GM19193 (cell line): Measurements from ENCODE around the gene MAU2.
A peak's percentile ranks its signal among the peaks of the same experiment; 100 is the strongest.

ENCODE experiments used
- POLR2A ChIP-seq: IDR thresholded peaks from 4 replicates; pipeline ENCODE4 v1.6.1; 2011; ENCODE audit not compliant: insufficient read depth, insufficient read length; ENCODE audit errors: extremely low read depth

The MAU2 gene

GRCh38 chr19:19335408-19336158 lies 15.0 kb downstream of the MAU2 start:
- no peak for TF ChIP-seq POLR2A

DNA sequence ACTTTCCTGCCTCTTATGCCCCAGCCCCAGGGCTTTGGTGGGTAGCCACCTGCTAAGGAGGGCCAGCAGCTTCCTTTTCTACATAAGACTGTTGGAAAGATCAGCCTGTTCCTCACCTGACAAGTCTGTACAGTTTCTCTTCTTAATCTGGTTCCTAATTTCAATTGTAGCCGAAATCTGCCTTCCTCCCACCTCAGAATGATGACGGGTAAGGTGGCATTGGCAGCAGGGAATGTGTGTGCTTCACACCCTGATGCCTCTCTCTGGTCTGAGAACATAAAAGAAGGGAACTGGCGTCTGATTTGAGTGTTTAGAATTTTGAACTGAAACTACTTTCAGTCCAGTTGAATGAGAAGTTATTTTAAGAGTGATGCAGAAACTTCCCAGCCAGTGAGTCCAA lies 16.0 kb downstream of the MAU2 start:
- no peak for TF ChIP-seq POLR2A

DNA sequence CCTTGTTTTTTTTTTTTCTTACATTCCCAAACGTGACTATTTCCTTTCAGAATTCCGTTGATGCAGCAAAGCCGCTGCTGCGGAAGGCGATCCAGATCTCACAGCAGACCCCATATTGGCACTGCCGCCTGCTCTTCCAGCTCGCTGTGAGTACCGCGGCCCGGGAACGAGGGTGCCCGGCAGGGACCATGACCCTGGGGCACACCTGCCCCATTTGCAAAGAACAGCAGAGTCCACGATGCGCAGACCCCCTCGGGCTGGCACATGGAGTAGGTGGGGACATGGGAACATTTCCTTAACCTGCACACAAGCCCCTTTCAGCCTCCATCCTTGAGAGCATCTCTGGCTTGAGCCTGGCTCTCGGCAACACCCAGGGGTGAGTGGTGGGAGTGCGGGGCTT lies 16.5 kb downstream of the MAU2 start:
- TF ChIP-seq POLR2A: no peak

DNA sequence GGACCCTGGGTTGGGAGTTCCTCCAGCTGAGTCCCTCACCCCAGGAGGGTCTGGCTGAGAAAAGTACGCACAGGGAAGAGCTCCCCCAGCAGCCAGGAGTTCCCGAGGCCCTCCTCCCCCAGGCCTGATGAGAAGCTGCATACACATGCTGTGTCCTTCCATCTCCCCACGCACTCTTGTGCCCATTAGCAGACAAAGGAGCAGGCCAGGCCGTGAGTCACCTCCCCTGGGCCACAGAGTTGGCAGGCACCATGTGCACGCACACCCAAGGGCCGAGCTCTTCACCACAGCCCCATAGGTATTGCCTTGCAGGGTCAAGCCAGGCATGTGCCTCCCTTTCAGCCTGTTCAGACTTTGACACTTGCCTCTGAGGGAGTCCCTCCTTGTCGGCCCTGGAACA lies 17.5 kb downstream of the MAU2 start:
- TF ChIP-seq POLR2A: no peak

GRCh38 chr19:19341026-19341425 lies 20.4 kb downstream of the MAU2 start:
- TF ChIP-seq POLR2A: no peak

DNA sequence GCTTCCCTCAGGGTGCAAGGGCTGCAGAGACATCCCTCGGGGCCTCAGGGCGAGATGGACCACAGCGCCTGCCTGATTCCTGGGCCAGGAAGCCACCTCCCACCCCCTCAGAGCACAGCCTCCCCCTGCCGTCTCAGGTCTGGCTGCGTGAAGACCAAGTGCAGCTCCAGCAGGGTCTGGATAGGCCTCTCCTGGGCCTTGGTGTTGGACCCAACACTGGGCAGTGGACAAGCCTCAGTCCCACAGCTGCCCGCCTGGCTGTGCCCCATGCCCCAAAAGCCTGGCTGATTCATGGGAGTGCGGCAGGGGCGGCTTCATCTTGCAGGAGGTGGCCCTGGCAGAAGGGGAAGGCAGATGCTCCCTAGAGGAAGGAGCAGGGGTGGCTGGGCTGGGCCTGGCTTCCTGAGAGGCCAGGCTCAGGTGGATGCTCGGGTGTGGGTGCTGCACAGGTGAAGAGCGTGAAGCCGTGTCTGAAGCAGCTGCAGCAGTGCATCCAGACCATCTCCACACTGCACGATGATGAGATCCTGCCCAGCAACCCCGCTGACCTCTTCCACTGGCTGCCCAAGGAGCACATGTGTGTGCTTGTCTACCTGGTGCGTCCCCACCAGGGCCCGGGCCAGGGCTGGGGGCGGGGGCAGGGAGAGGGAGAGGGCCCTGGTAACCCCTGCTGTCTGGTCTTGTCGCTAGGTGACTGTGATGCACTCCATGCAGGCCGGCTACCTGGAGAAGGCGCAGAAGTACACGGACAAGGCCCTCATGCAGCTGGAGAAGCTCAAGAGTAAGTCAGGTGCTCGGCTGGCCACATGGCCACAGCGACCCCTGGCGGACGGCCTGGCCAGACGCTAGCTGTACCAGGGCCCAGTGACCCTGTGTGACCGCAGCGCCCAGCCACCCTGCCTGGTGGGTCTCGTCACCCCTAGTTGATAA lies 21.7 kb downstream of the MAU2 start:
- TF ChIP-seq POLR2A: peak; percentile 19

GRCh38 chr19:19343016-19343362 lies 22.4 kb downstream of the MAU2 start:
- no peak for TF ChIP-seq POLR2A

GRCh38 chr19:19343762-19344161 lies 23.1 kb downstream of the MAU2 start:
- no peak for TF ChIP-seq POLR2A

DNA sequence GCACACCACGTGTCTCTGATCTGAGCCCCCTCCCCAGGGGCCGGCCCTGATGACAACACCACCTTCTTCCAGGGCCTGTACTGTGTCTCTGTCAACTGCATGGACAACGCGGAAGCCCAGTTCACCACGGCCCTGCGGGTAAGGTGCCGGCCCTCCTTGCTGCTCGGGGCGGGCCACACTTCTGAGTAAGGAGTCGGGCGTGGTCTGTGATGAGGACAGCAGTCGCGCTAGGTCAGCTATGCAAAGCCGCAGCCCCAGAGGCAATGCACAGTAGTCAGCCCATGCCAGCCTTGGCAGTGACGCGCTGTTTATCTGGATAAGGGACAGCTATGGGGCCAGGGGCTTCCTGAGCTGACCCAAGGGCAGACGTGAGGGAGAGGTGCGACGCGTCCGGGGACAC lies 24.6 kb downstream of the MAU2 start:
- TF ChIP-seq POLR2A: no peak

GRCh38 chr19:19345970-19346369 lies 25.3 kb downstream of the MAU2 start:
- no peak for TF ChIP-seq POLR2A

- no peak for TF ChIP-seq POLR2A
Observed at GRCh38 chr19:19347401-19348110, 26.9 kb downstream of the MAU2 start.

- TF ChIP-seq POLR2A: no peak
Observed at GRCh38 chr19:19348266-19348665, 27.6 kb downstream of the MAU2 start.

DNA sequence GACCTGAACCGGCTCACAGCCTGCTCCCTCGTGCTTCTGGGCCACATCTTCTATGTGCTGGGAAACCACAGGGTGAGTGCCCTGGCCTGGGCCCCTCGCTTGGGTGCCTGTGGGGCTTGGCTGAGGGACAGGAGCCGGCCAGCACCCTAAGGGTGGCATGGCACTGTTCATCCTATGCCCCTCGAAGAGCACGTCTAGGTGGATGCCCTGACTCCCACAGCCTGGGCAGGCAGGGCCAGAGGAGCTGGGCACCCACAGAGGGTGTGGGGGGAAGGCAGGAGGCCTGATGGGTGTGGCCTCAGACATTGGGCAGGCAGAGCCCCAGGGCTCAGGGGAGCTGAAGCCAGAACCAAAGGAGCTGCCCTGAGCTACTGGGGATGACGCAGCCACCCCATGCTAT lies 28.7 kb downstream of the MAU2 start:
- TF ChIP-seq POLR2A: no peak

DNA sequence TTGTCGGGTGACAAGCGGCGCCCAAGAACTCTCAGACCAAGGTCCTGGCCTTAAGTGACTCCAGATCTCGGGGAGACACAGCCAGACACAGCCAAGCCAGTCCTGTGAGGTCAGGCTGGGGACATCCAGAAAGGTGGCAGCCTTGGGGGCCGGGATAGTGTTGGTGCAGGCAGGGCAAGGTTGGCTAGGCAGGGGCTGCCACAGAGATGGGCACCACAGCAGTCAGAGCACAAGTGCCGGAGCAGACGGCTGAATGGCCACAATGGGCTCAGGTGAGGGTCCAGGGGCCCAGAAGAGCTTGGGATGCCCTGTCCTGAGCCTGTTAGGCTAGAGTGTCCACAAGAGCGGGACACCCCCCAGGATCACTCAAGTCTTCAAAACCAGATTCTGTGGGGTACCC lies 32.2 kb downstream of the MAU2 start:
- TF ChIP-seq POLR2A: no peak

DNA sequence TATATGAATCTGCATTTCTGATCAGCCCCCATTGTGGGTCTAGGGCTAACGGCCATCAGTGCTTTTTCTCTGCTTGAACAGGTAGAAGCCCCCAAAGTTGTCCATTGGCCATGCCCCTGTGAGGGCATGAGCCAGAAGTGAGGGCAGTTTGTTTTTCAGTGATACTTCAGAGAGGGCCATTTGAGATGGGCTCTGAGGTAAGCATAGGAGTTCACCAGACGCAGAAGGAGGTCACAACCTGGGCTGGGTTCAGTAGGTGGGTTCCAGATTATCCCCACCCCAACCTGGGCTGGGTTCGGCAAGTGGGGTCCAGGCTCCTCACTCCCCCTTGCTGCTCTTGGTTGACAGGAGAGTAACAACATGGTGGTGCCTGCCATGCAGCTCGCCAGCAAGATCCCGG lies 33.4 kb downstream of the MAU2 start:
- TF ChIP-seq POLR2A: no peak

DNA sequence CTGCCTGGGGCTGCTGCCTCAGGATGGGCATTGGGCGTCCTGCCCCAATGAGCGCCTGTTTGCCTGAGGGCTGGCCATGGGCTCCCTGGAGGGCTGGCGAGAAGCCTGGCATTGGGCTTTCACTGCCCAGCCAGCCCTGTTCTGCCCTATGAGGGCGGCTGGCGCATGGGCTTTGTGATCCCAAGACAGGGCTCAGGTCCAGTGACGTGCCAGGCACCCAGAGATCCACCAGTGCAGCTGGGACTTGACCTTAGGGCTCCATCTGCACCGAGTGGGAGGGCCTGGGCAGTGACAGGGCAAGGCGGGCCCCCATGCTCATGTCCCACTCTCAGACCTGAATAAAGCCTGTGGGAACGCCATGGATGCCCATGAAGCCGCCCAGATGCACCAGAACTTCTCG lies 34.3 kb downstream of the MAU2 start:
- no peak for TF ChIP-seq POLR2A

DNA sequence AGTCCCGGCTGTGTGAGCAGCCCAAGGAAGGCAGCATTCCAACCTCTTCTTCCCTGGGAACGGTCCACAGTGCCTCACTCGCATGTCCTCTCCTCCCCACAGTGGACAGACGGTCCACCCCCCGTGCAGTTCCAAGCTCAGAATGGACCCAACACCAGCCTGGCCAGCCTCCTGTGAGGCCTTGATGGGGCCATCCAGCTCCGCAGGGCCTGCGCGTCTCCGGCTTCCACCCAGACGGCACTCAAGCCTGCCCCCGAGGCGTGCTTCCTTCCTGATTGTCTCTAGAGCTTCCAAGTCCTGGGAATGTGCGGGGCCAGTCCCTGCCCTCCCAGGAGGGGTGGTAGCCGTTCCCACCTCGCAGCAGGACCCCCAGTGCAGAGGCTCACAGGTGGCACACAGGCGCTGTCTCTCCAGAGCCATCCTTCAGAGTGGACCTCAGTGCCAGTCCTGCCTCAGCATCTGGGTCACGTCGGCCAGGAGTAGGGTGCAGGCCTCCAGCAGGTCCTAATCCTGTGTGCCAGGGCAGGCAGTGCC lies 35.0 kb downstream of the MAU2 start:
- peak; percentile 20 for TF ChIP-seq POLR2A
